Skin epidermis (tissue), 12 donors: ENCODE data around the gene AQP6.

Experiments
- H3K27ac ChIP-seq, 21 experiments: fragments of 200-600 bp; sonication (generic) in 11 of 21; one replicate each; pipeline ENCODE4 v1.5.0; 2020; ENCODE audit warnings: mild to moderate bottlenecking in 3 of 21, inconsistent platforms in 2 of 21, moderate library complexity in 2 of 21
- H3K4me3 ChIP-seq, 7 experiments: fragments of 200-600 bp; sonication (generic) in 2 of 7; one replicate each; pipeline ENCODE4 v1.5.0; 2020; ENCODE audit warnings: inconsistent platforms in 2 of 7, mild to moderate bottlenecking in 2 of 7, moderate library complexity in 1 of 7

Gene AQP6

DNA sequence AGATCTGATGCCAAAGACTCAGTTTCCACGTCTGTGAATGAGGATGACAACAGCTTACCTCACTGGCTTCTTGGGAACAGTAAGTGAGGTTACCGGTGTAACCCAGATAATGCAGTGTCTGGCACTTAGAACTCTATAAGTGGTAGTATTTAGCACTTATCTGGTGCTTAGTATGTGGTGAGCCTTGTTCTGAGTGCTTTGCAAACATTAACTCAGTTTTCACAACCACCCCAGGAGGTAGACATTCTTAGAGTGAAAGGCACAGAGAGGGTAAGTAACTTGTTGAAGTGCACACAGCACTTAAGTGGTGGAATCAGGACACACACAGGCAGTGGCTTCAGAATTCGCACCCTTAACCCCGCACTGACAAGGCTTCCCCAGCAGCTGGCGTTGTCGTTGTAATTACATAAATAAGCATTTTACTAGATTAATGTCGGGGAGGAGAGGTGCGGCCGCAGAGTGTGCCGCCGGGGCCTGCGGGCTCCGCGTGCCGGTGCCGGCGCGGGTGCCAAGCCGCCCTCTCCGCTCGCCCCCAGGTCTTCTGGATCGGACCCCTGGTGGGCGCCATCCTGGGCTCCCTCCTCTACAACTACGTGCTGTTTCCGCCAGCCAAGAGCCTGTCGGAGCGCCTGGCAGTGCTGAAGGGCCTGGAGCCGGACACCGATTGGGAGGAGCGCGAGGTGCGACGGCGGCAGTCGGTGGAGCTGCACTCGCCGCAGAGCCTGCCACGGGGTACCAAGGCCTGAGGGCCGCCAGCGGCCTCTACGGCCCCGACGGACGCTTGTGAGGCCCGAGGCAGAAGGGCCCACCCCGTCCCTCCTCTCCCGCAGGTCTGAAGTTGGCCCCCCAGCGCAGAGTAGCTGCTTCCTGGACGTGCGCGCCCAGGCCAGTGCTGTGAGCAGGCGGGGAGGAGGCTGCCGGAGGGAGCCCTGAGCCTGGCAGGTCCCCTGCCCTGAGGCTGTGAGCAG lies 17.6 kb upstream of the AQP6 start:
- no peak overlapping the region for H3K27ac ChIP-seq
- no peak overlapping the region for H3K4me3 ChIP-seq

DNA sequence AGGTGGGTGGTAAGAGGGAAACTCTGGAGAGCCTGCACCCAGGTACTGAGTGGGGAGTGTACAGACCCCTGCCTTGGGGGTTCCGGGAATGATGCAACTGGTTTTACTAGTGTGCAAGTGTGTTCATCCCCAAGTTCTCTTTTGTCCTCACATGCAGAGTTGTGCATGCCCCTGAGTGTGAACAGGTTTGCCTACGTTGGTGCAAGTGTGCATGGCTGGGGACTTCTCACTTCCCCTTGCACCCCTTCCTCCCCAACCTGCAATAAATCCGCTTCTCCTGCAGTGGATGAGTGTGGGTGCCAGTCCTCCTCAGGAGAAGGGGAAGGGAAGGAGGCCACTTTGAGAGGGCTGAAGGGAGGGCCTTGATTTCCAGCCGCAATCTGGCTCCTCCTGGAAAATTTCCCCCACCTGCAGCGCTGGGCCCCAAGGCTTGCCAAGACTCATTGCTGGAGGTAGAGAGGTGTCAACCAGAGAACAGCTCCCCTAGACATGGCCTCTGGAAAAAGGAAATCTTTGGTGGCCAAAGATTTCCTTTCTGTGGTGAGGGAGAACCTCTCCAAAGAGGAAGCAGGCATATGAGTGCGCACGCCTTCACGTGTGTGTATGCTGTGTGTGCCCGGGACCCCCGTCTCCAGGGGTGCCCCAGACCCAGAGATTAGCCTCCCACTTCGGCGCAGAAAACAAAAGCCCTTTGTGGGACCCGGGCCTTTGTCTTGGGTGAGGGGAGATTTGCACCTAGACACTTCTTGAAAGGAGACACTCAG lies 16.7 kb upstream of the AQP6 start:
- H3K27ac ChIP-seq: no peak overlapping the region
- no peak overlapping the region for H3K4me3 ChIP-seq

- H3K4me3 ChIP-seq: no peak overlapping the region
- no peak overlapping the region for H3K27ac ChIP-seq
These were observed 15.8 kb upstream of the AQP6 start for GRCh38 chr12:49956663-49957569.

DNA sequence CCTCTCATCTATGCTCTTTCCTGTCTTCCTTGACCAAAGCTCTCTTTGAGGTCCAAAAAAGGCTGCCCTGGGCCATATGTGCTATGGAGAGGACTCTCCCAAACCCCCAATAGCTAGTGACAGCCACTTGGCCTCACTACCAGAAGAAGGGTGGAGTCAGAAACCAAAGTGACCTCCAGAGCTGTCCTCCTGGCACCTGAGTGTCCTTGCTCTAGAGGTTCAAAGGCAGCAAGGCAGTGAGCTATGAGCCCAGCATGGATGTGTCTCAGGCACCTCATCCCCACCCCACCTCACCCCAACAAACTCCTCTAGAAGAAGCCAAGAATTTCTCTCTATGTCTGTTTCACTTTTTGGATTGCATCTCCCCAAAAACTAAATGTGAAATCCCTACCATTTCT lies 15.2 kb upstream of the AQP6 start:
- no peak overlapping the region for H3K27ac ChIP-seq
- H3K4me3 ChIP-seq: no peak overlapping the region

DNA sequence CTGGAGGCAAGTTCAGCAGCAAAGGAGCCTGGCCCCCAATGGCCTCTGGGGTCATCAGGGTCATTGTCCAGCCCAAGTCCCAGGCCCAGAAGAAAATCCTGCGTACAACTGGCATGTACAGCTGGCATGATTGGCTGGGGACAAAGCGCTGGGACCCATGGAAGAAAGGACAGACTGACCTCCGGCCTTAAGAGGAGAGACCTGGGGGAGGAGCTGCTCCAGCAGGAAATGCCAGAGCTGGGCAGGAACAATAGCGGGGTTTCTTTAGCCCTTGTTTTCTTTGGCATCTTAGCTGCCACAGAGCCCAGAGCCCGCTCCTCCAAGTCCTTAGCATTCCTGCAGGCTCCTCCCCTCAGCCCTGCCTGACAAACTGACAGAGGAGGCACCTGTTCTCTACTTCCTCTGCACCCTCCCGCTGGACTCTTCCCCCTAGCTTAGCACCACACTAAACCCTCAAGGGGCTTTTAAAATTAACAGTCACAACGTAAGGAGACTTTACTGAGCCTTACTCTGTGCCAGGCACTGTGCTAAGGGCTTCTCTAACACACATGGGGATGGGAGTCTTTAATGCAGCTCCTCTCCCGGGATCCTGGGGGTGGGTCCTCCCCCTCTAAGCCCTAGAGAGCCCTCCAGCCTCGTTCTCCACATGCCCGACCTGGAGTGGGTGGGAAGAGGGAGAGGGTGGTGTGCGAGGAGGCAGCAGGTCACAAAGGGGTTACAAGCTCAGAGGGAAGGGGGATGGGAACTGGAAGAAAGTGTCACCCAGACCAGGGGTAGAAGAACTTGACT lies 12.9 kb upstream of the AQP6 start:
- H3K27ac ChIP-seq: no peak overlapping the region
- no peak overlapping the region for H3K4me3 ChIP-seq

DNA sequence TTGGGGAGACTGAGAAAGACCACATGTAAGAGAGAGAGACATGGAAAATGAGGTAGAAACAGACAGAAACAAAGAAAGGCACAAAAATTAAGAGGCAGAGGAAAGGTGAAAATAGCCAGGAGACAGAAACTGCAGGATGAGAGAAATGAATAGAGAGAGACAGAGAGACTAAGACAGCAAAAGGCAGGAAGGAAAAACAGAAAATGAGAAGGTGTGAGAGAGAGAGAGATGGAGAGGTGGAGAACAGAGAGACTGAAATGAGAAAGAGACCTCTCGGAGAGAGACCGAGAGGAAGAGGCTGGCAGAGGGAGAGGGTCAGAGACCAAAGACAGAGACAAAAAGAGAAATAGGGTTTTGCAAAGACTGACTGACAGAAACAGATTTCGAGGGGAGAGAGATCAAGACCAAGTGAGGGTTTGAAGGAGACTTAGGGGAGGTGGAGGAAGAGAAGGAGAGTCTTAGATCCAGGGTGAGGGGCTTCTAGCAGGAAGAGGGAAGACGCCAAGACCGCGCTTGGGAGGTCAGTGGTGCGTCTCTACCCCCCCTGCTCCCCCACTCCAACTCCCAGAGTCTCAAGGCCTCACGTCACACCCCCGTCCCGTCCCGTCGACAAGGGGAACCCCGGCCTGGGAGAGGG lies 12.2 kb upstream of the AQP6 start:
- Histone ChIP-seq H3K27ac (peak overlapping the region in 3 of 21 experiments; percentile 34 to 40 (median 39)), H3K4me3 (no peak overlapping the region)

DNA sequence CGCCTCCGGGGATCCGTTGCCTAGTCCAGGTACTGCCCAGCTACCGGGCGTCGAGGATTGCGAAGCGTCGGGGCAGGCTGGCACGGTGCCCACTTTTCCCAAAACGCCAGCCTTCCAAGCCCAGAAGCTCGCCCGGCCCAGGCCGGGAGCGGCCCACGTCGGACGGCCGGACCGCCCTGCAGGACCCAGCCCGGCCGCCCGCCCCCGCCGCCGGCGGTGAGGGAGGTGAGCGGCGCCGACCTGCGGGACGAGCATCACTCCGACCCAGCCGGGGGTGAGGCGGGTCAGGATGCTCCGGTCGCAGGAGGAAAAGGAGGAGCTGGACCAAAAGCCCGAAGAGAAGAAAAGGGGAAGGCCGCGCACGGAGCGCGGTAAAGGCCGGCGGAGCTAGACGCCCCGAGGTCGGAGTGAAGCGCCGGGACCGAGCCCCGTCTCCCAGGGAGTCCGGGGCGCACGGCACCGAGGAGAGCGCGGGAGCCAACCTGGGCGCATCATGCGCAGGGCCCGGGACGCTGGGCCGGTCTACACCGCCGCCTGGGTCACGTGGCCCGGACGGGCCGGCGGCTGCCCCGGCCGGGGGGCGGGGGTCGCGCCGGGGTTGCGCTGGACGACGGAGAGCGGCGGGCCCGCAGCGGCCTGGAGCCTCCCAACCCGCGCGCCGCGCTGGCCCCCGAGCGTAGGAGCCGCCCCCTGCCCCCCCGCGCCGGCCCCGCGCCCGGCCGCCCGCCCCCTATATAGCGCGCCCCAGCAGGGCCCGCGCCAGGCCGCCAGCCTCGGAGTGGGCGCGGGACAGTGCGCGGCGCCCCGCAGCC lies 11.4 kb upstream of the AQP6 start, which contains the start of gene AQP5:
Gene AQP5 (plus strand): TSS at position 762 of the 812 bp plus-strand sequence. CDS start 146 bp downstream, outside the sequence.
- peak within 1 kb of the TSS in 4 of 21 experiments; percentile 24 to 40 (median 36) for H3K27ac ChIP-seq

GRCh38 chr12:49961993-49962764 lies 10.6 kb upstream of the AQP6 start:
- Histone ChIP-seq H3K4me3 (no peak overlapping the region), H3K27ac (peak overlapping the region in 1 of 21 experiments; percentile 24)

More for the DNA sequence above, 11.4 kb upstream of the AQP6 start, which contains the start of gene AQP5:
- peak within 1 kb of the TSS in 3 of 7 experiments; percentile 4 to 21 (median 15) for H3K4me3 ChIP-seq

- H3K27ac ChIP-seq: peak overlapping the region in 1 of 21 experiments; percentile 10
These were observed 9.6 kb upstream of the AQP6 start for GRCh38 chr12:49962861-49963765.

DNA sequence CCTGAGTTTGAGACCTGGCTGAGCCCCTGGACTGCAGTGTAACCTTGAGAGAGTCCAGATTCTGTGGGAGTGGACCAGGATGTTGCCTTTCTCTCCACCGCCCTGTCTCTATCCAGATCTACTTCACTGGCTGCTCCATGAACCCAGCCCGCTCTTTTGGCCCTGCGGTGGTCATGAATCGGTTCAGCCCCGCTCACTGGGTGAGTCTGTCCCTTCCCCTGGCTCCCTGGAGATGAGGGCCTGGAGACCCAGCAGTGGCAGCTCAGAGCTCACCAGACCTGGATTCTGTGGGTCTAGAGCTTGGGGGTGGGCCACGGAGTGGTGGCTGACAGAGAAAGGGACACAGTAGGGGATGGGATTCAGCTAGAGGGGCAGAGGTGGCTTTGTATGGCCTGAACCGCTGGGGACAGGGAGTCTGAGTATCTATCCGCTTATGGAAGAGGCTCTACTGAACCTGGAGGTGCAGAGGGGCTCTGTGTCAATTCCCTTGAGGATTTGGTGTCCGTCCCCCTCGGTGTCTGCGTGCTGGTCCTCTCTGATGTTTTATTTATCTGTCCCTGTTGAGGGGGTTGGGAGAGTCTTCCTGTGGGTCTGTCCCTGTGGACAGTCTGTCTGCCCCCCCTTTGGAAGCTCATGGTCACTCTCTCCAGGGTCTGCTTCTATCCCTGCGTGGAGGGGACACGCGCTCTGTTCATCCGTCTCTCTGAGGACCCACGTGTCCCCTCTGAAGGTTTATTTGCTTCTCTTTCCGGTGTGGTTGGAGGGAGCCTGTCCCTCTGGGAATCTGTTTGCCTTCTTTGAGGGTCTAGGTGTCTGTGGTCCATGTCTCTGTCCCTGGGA lies 8.6 kb upstream of the AQP6 start:
- Histone ChIP-seq H3K27ac (peak overlapping the region in 1 of 21 experiments; percentile 10), H3K4me3 (no peak overlapping the region)

More at GRCh38 chr12:49962861-49963765, 9.6 kb upstream of the AQP6 start:
- H3K4me3 ChIP-seq: no peak overlapping the region

DNA sequence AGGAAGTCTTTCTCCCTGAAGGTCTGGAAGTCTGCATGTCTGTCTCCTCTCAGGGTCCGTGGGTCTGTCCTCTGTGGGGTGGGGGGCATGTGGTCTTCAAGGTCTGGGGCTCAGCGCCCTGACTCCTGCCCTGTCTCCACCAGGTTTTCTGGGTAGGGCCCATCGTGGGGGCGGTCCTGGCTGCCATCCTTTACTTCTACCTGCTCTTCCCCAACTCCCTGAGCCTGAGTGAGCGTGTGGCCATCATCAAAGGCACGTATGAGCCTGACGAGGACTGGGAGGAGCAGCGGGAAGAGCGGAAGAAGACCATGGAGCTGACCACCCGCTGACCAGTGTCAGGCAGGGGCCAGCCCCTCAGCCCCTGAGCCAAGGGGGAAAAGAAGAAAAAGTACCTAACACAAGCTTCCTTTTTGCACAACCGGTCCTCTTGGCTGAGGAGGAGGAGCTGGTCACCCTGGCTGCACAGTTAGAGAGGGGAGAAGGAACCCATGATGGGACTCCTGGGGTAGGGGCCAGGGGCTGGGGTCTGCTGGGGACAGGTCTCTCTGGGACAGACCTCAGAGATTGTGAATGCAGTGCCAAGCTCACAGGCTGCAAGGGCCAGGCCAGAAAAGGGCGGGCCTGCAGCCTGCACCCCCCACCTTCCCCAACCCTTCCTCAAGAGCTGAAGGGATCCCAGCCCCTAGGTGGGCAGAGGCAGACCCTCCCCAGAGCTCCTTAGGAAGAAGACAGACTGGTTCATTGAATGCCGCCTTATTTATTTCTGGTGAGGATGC lies 7.7 kb upstream of the AQP6 start:
- H3K4me3 ChIP-seq: no peak overlapping the region

GRCh38 chr12:49965836-49966235 lies 6.9 kb upstream of the AQP6 start:
- Histone ChIP-seq H3K4me3 (no peak overlapping the region), H3K27ac (no peak overlapping the region)

More for the DNA sequence above, 7.7 kb upstream of the AQP6 start:
- no peak overlapping the region for H3K27ac ChIP-seq

- no peak overlapping the region for H3K27ac ChIP-seq
- H3K4me3 ChIP-seq: no peak overlapping the region
These were observed 6.2 kb upstream of the AQP6 start for GRCh38 chr12:49966511-49967041.
